ENCODE data around the gene ATP8A1.

DNA sequence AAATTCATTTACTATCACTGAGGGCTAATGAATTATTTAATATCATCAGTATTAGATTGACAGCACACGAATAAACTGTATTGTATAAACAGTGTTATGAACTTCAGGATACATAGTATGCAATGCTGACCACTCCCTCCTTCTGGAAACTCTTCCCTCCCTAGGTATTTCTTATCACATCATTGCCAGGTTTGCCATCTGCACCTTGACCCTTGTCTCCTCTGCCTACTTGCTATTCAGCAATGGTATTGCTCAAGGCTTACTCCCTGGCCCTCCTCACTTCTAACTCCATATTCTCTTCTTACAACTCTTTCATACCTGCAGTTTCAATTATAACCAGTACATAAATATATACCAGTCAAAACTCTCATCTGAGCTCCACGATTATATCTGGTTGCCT is 38.9 kb downstream of the ATP8A1 start:
- no peak for TF ChIP-seq CTCF (IDR thresholded peaks at IDR 0.05)
- no peak for TF ChIP-seq EP300 (IDR thresholded peaks at IDR 0.05)
- TF ChIP-seq POLR2AphosphoS5 (IDR thresholded peaks at IDR 0.05), result no peak
- no peak for TF ChIP-seq POLR2A (IDR thresholded peaks at IDR 0.05)
